Activated T-cell treated with anti-CD3 and anti-CD28 coated beads for 24 hours (primary cell): ENCODE measurements around the gene ACSM2A.
"Not testable (repeated sequence)": the region's sequence is repeated elsewhere in the genome, so short reads cannot be mapped to it uniquely, and the experiment has no call there.

ENCODE experiments used
- DNase-seq: peaks from one replicate; pipeline ENCODE4 v3.0.0-alpha.2; 2020; ENCODE audit warnings: low read depth

ACSM2A gene

DNA sequence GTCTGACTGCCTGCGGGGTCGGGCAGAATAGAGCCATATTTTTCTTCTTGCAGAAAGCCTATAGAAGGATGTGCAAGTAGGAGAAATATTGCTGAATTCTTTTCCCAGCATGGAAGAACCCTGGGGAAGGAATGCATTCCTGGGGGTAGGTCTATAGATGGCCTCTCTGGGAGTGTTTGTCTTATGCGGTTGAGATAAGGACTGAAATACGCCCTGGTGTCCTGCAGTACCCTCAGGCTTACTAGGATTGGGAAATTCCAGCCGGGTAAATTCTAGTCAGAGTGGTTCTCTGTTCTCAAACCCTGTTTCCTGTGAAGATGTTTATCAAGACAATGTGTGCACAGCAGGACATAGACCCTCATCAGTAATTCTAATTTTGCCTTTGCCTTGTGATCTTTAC is 2.3 kb downstream of the ACSM2A start:
- DNase-seq = not testable (repeated sequence)

DNA sequence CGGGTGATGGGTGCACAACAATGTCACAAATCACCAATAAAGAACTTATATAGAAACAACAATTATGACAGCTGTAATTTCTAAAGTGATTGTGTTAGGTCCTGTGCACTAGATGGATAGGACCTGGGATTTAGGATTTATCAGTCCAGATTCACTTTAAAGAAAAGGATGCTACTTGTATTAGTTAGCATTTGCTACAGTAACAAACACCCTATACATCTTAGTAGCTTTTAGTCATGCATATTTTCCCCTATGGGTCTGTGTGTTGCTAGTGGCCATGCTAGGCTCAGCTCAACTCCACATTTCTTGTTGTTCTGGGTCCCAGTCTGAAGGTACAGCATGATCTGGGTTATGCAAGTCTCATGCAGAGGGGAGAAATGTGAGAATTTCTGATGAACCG is 7.9 kb downstream of the ACSM2A start:
- DNase-seq = not testable (repeated sequence)

DNA sequence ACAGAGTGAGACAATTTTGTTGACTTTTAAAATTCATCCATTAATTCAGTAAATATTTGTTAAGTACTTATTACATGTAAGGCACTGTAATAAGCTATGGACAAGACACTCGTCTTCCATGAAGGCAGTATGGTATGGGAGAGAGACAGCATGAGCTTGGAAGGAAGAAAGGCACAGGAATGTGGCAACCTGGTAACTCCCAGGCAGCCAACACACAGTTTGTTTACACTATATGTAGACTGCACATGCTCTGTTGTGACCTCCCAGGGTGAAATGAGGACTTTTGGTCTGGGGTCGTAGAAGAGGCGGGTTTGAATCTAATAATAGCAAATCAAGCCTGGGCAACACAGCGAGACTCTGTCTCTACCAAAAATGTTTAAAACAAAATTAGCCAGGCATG is 9.0 kb downstream of the ACSM2A start:
- not testable (repeated sequence) for DNase-seq

DNA sequence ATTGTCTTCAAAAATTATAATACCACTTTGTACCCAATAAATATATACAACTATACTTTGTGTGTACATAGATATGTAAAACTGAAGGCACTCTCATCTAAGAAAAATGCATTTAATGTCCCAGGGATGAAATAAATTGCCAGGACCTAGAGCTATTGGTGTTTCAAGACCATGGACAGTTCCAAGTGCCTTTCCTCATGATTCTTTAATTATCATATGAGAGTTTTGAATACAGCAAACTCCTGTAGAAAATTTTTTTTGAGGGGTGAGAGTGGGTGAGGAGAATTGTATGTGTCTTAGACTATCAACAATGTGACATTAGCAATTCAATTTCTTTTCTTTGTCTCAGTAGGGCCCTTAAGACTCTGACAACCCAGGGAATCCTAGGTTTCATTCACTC is 17.6 kb downstream of the ACSM2A start:
- not testable (repeated sequence) for DNase-seq

DNA sequence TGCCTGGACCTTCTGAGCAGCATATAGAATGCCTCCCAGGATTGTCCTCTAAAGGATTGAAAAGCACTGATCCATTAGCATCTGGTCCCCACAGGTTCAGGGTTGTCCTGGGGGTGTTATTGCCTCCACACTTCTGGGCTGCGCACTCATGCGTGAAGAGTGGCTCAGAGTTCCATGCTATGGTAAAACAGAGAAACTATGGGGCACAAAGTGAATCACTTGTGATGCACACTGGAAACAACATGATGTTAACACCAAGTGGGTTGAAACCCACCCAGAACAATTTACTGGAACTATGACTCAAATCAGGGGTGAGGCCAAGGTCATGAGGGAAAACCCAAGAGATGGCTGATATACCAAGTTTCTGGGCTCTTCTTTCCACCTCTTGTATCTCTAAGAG is 18.6 kb downstream of the ACSM2A start:
- DNase-seq = not testable (repeated sequence)

DNA sequence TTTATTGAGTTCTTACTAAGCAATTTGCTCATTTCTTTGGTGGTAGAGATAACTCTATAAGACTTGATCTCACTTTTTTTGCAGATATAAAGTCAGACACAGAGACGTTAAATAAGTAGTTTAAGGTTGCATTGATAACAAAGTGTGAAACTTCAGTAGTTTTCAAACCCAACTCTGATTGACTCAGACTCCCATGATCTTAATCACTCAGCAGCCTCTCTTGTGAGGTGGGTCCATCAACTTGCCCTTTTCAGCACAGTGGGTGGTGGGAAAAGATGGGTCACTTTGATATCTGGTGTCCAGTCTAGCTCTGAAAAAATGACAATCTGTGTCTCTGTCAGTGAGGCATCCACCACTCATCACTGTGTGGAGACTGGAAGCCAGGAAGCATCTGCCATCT is 19.4 kb downstream of the ACSM2A start:
- DNase-seq = not testable (repeated sequence)

DNA sequence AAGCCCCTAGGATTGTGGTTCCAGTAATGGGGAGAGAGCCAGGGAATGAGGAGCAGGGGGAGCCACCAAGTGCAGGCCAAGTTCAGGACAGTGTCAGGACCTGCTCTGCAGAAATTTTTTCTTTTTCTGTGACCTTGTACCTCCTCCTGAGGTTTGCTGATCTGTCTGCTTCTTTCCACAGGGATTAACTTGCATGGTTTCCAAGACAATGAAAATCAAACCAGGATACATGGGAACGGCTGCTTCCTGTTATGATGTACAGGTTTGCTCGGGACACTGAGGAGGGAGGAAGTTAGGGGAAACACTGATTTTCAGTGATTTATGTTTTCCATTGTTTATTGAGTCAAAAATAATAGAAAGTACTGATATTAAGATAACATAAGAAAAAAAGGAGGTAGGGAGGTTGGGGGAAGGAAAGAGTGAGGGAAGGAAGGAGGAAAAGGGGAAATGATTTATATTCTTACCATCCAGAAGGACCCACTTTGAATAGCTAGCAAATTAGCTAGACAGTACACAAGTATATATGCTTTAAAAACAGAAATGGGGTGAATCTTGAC is 25.9 kb downstream of the ACSM2A start:
- DNase-seq = not testable (repeated sequence)

DNA sequence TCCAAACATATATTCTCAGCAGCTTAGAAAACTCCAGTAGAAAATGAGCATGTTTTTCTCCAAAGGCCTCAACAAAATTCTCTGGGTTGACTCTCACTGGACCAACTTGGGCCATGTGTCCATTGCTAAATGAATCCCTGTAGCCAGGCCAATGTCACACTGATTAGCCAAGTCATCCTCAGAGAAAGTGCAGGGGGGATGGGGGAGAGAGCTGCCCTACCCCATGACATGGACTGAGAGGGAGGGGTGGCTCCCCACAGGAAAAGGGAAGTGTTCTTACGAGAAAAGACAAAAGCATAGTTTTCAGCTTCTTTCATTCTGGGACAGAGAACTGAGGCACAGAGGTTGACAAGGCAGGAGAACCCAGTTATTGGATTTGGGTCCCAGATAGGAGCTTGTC is 32.7 kb downstream of the ACSM2A start:
- DNase-seq = not testable (repeated sequence)

DNA sequence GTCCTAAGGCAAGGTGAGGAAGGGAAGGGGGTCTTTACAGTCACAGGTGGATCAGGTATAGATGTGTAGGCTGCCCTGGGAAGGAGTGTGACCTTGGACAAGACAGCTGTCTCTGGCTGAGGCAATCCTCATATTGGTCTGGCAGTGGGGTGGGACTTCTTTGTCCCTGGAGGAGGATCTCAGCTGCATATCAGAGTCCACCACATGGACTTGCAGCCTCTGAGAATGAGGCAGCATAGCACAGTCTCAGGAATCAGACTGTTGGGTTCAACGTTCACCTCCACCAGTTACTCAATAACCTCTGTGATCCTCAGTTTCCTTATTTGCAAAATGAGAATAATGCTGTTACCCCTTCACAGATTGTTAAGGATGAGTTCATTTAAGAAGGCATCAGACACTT is 33.4 kb downstream of the ACSM2A start:
- DNase-seq = no peak

DNA sequence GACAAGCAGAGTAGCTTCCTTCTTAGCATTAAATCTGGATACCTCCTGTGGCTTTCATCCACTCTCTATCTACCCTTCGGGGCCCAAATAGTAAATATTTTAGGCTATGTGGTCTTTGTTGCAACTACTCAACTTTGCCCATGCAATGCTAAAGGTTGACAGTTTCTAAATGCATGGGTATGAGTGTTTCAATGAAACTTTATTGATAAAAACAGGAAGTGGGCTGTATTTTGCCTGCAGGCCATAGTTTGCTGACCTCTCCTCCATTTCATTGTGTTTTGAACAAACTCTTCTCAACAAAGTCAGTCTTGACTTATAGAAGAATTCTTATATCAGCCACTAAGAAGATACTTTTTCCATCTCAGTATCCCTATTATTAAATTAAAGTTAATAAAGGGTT is 34.1 kb downstream of the ACSM2A start:
- no peak for DNase-seq

DNA sequence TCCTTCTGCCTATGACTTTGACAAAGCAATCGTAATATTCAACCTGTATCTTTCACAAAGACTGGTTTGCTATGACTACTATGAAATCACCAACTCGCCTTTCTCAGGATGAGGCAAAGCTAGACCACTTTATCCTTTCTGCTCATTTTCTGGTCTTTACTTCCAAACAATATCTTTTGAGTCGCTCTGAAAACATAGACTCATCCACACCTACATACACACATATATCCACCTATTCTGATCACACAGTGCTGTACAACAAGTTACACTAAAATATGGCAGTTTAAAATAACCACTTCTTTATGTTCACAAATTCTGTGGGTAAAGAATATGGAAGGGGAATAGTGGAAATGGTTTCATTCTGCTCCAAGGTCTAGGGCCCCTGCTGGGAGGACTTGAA is 39.7 kb downstream of the ACSM2A start:
- DNase-seq = not testable (repeated sequence)

DNA sequence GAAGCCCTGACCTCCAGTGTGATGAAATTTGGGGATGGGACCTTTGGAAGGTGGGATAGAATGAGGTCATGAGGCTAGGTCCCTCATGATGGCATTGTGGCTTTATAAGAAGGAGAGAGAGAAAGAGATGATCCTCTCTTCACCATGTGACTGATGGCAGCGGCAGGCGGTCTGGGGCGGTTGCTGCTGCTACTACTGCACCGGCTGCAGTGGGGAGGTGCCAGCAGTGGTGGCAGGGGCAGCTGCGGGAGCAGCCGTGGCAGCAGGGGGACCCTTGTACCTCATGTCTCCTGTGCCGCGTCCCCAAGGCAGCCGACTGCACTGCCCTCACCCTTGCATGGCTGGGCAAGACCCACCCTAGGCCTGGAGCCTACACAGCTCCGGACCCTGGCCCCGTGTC is 40.1 kb downstream of the ACSM2A start:
- DNase-seq = not testable (repeated sequence)

DNA sequence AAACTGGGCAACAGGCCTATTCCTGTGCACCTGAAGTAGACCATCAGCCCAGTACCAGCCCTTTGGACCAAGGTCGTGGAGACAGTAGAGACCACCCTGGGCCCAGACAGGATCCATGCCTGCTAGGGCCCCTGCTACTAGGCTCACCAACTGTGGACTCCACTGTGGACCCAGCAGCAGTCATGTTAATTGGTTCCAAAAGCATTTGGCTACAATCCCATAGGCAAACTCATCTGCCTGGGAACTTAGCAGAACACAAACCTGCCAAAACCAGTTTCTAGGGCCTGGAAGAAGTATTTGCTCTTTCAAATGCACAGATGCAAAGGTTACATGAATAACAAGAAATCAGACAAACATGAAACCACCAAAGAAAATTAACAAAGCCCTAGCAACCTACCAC is 53.1 kb downstream of the ACSM2A start:
- DNase-seq = no peak

DNA sequence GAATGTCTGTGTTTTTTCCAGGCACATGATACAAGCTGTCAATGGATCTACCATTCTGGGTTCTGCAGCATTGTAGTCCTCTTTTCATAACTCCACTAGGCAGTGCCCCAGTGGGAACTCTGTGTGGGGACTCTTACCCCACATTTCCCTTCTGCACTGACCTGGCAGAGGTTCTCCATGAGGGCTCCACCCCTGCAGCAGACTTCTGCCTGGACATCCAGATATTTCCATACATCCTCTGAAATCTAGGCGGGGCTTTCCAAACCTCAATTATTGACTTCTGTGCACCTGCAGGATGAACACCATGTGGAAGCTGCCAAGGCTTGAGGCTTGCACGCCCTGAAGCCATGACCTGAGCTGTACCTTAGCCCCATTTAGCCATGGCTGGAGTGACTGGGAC is 56.0 kb downstream of the ACSM2A start:
- DNase-seq = no peak

DNA sequence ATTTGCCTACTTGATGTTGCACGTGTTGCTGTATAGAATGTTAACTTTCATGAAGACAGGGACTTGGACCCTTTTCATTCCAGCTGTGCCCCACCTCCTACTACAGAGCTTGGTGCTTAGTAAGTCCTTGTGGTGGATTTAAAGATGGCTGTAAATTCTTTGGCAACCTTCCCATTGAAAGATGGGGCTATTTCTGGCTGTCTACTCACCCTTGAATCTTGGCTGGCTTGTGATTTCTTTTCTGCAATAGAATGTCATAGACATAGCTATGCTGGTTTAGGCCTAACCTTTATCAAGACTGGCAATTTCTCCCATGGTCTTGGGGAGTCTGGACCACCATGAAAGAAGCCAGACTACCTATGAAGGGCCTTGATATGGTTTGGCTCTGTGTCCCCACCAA is 59.0 kb downstream of the ACSM2A start:
- no peak for DNase-seq

DNA sequence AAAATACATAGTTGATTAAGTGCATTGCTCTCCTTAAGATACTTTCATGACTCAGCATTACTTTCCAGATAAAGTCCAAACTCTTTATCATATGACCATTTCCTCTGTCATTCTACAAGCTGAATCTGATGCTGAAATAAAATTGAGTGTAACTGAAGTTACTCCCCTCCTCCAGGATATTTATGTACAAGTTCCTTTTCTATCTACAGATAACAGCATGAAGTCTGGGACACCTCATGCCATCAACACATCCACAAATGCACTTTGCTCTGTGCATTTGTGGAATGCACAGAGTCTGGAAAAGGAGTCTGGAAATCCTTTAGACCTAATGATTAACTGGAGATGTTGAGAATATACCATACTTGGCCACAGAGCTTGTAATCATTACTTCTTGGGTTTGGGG is 64.4 kb downstream of the ACSM2A start:
- DNase-seq = no peak

DNA sequence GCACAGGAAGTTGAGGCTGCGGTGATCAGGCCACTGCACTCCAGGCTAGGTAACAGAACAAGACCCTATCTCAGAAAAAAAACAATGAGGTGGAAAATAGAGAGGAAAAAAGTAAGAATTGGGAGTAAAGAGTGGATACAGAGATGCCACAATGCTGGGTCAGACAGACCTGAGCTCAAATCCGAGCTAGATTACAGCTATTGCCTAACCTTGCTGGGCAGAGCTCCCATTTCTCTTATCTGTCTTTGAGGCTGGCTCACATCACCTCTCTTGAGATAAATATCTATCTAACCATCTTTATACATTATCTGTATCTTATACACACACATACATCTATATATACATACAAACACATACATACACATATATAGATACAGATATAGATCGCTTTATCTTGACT is 65.8 kb downstream of the ACSM2A start:
- no peak for DNase-seq

DNA sequence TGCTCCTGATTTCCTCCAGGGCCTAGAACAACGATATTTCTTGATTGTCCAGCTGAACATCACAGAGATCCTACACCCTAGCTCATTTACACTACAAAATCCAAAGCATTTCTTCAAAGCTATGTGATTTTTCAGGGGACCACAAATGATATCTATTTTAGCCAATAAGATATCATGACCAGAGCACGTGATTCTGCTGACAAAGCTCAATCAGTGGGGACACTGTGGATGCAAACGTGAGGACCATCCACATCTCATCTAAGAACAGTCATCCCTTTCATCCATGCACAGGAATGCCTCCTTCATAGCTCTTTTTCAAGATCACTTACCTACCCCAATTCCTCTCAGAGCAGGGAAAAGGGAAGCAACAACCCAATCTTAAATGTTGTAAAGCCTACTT is 67.9 kb downstream of the ACSM2A start:
- no peak for DNase-seq

DNA sequence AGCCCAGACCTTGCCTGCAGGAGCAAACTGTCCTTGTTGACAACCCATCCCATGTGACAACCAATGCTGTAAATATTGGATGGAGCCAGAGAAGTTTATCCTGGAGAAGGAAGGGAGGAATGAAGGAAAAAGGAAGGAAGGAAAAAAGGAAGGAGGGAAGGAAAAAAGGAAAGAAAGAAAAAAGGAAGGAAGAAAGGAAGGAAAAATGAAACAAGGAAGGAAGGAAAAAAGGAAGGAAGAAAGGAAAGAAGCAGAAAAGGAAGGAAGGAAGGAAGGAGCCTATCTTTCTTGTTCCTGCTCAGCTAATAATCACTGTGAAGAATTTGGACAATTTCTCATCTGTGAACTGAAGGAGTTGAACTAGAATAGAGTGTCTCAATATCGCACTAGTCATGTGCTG is 68.8 kb downstream of the ACSM2A start:
- no peak for DNase-seq

DNA sequence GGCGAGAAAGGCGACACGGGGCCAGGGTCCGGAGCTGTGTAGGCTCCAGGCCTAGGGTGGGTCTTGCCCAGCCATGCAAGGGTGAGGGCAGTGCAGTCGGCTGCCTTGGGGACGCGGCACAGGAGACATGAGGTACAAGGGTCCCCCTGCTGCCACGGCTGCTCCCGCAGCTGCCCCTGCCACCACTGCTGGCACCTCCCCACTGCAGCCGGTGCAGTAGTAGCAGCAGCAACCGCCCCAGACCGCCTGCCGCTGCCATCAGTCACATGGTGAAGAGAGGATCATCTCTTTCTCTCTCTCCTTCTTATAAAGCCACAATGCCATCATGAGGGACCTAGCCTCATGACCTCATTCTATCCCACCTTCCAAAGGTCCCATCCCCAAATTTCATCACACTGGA is 80.5 kb downstream of the ACSM2A start:
- not testable (repeated sequence) for DNase-seq

DNA sequence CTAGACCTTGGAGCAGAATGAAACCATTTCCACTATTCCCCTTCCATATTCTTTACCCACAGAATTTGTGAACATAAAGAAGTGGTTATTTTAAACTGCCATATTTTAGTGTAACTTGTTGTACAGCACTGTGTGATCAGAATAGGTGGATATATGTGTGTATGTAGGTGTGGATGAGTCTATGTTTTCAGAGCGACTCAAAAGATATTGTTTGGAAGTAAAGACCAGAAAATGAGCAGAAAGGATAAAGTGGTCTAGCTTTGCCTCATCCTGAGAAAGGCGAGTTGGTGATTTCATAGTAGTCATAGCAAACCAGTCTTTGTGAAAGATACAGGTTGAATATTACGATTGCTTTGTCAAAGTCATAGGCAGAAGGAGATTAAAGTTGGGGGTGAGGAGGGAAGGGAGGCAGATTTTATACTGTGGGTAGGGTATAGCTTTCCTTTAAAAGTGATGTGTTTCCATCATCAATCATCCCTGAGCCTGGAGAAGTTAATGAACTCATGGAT is 81.0 kb downstream of the ACSM2A start:
- not testable (repeated sequence) for DNase-seq

DNA sequence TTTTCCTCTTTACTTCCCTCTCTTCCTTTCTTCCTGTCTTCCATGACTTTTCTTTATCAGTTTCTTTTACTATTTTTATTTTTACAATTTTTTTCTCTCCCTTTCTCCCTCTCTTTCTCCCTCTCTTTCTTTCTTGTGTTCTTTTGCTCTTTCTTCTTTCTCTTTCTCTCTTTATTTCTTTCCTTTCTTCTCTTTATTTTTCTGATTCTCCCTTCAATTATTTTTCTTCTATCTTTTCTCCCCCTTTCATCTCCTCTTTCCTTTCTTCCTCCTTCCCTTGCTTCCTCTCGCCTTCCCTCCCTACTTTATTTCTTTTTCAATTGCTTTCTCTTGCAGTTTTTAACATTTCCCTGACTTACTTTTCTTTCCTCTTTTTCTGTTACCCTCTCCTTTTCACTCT is 85.3 kb downstream of the ACSM2A start:
- DNase-seq = not testable (repeated sequence)
